HG03558 (cell line): ENCODE measurements around the gene KRT12.

Experiments used
- ATAC-seq: cut with Tn5 transposase; IDR thresholded peaks from one replicate; pipeline ENCODE4 v1.9.1; 2021; ENCODE audit warnings: moderate number of reproducible peaks; ENCODE audit not compliant: unreplicated experiment; ENCODE audit errors: extremely low read depth

The KRT12 gene

GRCh38 chr17:40866838-40867237 lies at the start of gene KRT12:
Gene KRT12 (minus strand): TSS chr17:40867223. CDS start chr17:40867186, 37 bp downstream.
- ATAC-seq: no peak

- ATAC-seq: no peak
These were observed 49.3 kb upstream of the KRT12 start for GRCh38 chr17:40916366-40916765.

GRCh38 chr17:40915721-40916256 lies 48.8 kb upstream of the KRT12 start:
- no peak for ATAC-seq

- no peak for ATAC-seq
These were observed 48.2 kb upstream of the KRT12 start for GRCh38 chr17:40915199-40915661.

- no peak for ATAC-seq
These were observed 47.2 kb upstream of the KRT12 start for GRCh38 chr17:40914075-40914855.

GRCh38 chr17:40912486-40913210 lies 45.6 kb upstream of the KRT12 start:
- ATAC-seq: no peak

- no peak for ATAC-seq
These were observed 43.4 kb upstream of the KRT12 start for GRCh38 chr17:40910441-40910841.

- no peak for ATAC-seq
These were observed 42.7 kb upstream of the KRT12 start for GRCh38 chr17:40909755-40910154.

GRCh38 chr17:40909351-40909750 lies 42.3 kb upstream of the KRT12 start:
- no peak for ATAC-seq

GRCh38 chr17:40906613-40907012 lies 39.6 kb upstream of the KRT12 start:
- no peak for ATAC-seq

- ATAC-seq: no peak
These were observed 38.3 kb upstream of the KRT12 start for GRCh38 chr17:40905370-40905769.

GRCh38 chr17:40903129-40903847 lies 36.3 kb upstream of the KRT12 start:
- ATAC-seq: no peak

GRCh38 chr17:40902498-40902897 lies 35.5 kb upstream of the KRT12 start:
- no peak for ATAC-seq

GRCh38 chr17:40901981-40902474 lies 35.0 kb upstream of the KRT12 start:
- ATAC-seq: no peak

- no peak for ATAC-seq
These were observed 33.9 kb upstream of the KRT12 start for GRCh38 chr17:40900809-40901356.

- no peak for ATAC-seq
These were observed 30.0 kb upstream of the KRT12 start for GRCh38 chr17:40896916-40897455.

- ATAC-seq: no peak
These were observed 28.2 kb upstream of the KRT12 start for GRCh38 chr17:40895106-40895730.

- no peak for ATAC-seq
These were observed 21.2 kb upstream of the KRT12 start for GRCh38 chr17:40888196-40888720.

- no peak for ATAC-seq
These were observed 19.1 kb upstream of the KRT12 start for GRCh38 chr17:40886090-40886489.
